Central memory CD8-positive, alpha-beta T cell (primary cell): ENCODE measurements around the gene SHISA6.

Experiments
- ATAC-seq: fragments of 150-1000 bp; cut with Tn5 transposase; replicated peaks from 2 replicates; pipeline ENCODE4 v1.10.0; 2022; ENCODE audit warnings: mild to moderate bottlenecking, moderate FRiP score, moderate number of reproducible peaks; ENCODE audit not compliant: poor library complexity, severe bottlenecking; ENCODE audit errors: extremely low read depth
- DNase-seq, 2 donors: peaks; one replicate each; pipeline ENCODE4 v3.0.0; 2021; ENCODE audit warnings: low spot score in 2 of 2
- H3K27ac Mint-ChIP-seq: one replicate; pipeline ENCODE4 v1.8.0; 2022; ENCODE audit warnings: low read depth, mild to moderate bottlenecking, moderate library complexity, mixed read lengths
- H3K27me3 Mint-ChIP-seq: one replicate; pipeline ENCODE4 v1.8.0; 2022; ENCODE audit warnings: mixed read lengths
- H3K36me3 Mint-ChIP-seq: one replicate; pipeline ENCODE4 v1.8.0; 2022; ENCODE audit warnings: mild to moderate bottlenecking, moderate library complexity, mixed read lengths; ENCODE audit not compliant: insufficient read depth
- H3K4me1 Mint-ChIP-seq: one replicate; pipeline ENCODE4 v1.8.0; 2022; ENCODE audit warnings: mixed read lengths
- H3K4me3 Mint-ChIP-seq: one replicate; pipeline ENCODE4 v1.8.0; 2022; ENCODE audit warnings: mild to moderate bottlenecking, moderate library complexity, mixed read lengths
- H3K9me3 Mint-ChIP-seq: one replicate; pipeline ENCODE4 v1.8.0; 2022; ENCODE audit warnings: mixed read lengths

Gene SHISA6

GRCh38 chr17:11561702-11562101 is 320.7 kb downstream of the SHISA6 start:
- ATAC-seq = no peak
- Mint-ChIP-seq H3K9me3 (peaks cover 5% of the 10 kb centered on the region), H3K27ac (no peak overlapping the region), H3K4me3 (no peak overlapping the region), H3K27me3 (no peaks in the 10 kb centered on the region), H3K4me1 (no peaks in the 10 kb centered on the region), H3K36me3 (no peaks in the 10 kb centered on the region)
- no peak for DNase-seq

GRCh38 chr17:11564589-11565380 is 323.8 kb downstream of the SHISA6 start:
- H3K9me3 Mint-ChIP-seq = peaks cover 5% of the 10 kb centered on the region
- DNase-seq (no peak), ATAC-seq (no peak)
- no peaks in the 10 kb centered on the region for H3K27me3 Mint-ChIP-seq
- no peaks in the 10 kb centered on the region for H3K36me3 Mint-ChIP-seq
- H3K27ac Mint-ChIP-seq = no peak overlapping the region
- H3K4me1 Mint-ChIP-seq = no peaks in the 10 kb centered on the region
- no peak overlapping the region for H3K4me3 Mint-ChIP-seq

- no peaks in the 10 kb centered on the region for H3K36me3 Mint-ChIP-seq
- no peak overlapping the region for H3K4me3 Mint-ChIP-seq
- no peak for DNase-seq
- H3K27ac Mint-ChIP-seq = no peak overlapping the region
- ATAC-seq = no peak
- peaks cover 5% of the 10 kb centered on the region for H3K9me3 Mint-ChIP-seq
- H3K4me1 Mint-ChIP-seq = no peaks in the 10 kb centered on the region
- H3K27me3 Mint-ChIP-seq = no peaks in the 10 kb centered on the region
Observed at GRCh38 chr17:11565591-11565990, 324.6 kb downstream of the SHISA6 start.

- Mint-ChIP-seq H3K36me3 (no peaks in the 10 kb centered on the region), H3K27ac (no peak overlapping the region), H3K9me3 (peaks cover 5% of the 10 kb centered on the region), H3K4me1 (no peaks in the 10 kb centered on the region), H3K4me3 (no peak overlapping the region), H3K27me3 (no peaks in the 10 kb centered on the region)
- ATAC-seq (no peak), DNase-seq (no peak)
Observed at GRCh38 chr17:11578998-11579397, 338.0 kb downstream of the SHISA6 start.

- no peaks in the 10 kb centered on the region for H3K4me1 Mint-ChIP-seq
- H3K9me3 Mint-ChIP-seq = no peaks in the 10 kb centered on the region
- H3K27ac Mint-ChIP-seq = no peak overlapping the region
- ATAC-seq (no peak), DNase-seq (no peak)
- H3K4me3 Mint-ChIP-seq = no peak overlapping the region
- H3K27me3 Mint-ChIP-seq = no peaks in the 10 kb centered on the region
- no peaks in the 10 kb centered on the region for H3K36me3 Mint-ChIP-seq
Observed at GRCh38 chr17:11580677-11581076, 339.7 kb downstream of the SHISA6 start.

GRCh38 chr17:11582217-11582616 is 341.2 kb downstream of the SHISA6 start:
- no peaks in the 10 kb centered on the region for H3K9me3 Mint-ChIP-seq
- no peak for ATAC-seq
- H3K27me3 Mint-ChIP-seq = no peaks in the 10 kb centered on the region
- DNase-seq = no peak
- H3K36me3 Mint-ChIP-seq = no peaks in the 10 kb centered on the region
- H3K4me3 Mint-ChIP-seq = no peak overlapping the region
- H3K27ac Mint-ChIP-seq = no peak overlapping the region
- H3K4me1 Mint-ChIP-seq = no peaks in the 10 kb centered on the region

DNA sequence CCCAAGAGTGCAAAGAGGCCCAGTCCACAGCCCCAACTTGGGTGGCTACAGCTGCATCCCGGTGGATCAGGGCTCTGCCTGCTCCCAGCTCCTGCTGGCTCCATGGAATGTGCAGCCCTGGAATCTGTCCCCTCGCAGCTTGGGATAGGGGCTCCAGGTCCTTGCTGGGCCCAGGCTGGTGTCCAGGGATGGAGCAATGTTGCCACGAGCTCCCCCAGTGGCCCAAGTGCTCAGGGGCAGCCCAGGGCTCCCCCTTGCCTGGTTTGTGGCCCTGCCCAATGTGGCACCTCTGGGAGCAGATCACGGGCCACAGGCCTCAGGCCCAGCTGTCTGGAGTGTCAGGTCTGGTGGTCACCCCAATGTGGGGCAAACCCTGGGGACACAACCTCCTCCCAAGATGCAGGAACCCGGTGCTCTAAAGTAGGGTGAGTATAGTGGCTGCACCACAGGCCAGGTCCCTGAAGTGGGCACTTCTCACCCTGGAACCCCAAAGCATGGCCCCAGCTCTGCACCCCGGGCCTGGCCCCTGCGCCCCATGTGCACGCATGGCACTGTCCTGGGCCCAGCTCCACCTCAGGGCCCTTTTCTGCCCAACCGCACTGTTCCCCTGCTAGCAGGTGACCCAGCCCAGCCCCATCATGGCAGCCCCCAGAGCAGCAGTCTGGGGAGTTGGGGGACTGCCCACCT is 342.4 kb downstream of the SHISA6 start:
- Mint-ChIP-seq H3K4me3 (no peak overlapping the region), H3K27me3 (no peaks in the 10 kb centered on the region), H3K27ac (no peak overlapping the region), H3K9me3 (no peaks in the 10 kb centered on the region), H3K36me3 (no peaks in the 10 kb centered on the region), H3K4me1 (no peaks in the 10 kb centered on the region)
- ATAC-seq (no peak), DNase-seq (no peak)

- ATAC-seq (no peak), DNase-seq (no peak)
- Mint-ChIP-seq H3K36me3 (no peaks in the 10 kb centered on the region), H3K4me1 (no peaks in the 10 kb centered on the region), H3K27ac (no peak overlapping the region), H3K4me3 (no peak overlapping the region), H3K9me3 (peaks cover 8% of the 10 kb centered on the region), H3K27me3 (no peaks in the 10 kb centered on the region)
Observed at GRCh38 chr17:11589716-11590115, 348.7 kb downstream of the SHISA6 start.

GRCh38 chr17:11598274-11599221 is 357.5 kb downstream of the SHISA6 start, which contains the start of gene DNAH9:
Gene DNAH9, plus strand, starts transcription at chr17:11598470. Its CDS starts 29 bp downstream, at chr17:11598499.
- ATAC-seq = no peak
- Mint-ChIP-seq H3K36me3 (no peaks in the 10 kb centered on the region), H3K4me1 (no peaks in the 10 kb centered on the region), H3K27me3 (no peaks in the 10 kb centered on the region), H3K27ac (no peak within 1 kb of the TSS), H3K9me3 (no peaks in the 10 kb centered on the region), H3K4me3 (no peak within 1 kb of the TSS)
- no peak for DNase-seq

- no peak overlapping the region for H3K4me3 Mint-ChIP-seq
- no peak for ATAC-seq
- H3K27ac Mint-ChIP-seq = no peak overlapping the region
- H3K27me3 Mint-ChIP-seq = no peaks in the 10 kb centered on the region
- no peaks in the 10 kb centered on the region for H3K4me1 Mint-ChIP-seq
- no peak for DNase-seq
- no peaks in the 10 kb centered on the region for H3K9me3 Mint-ChIP-seq
- no peaks in the 10 kb centered on the region for H3K36me3 Mint-ChIP-seq
Observed at GRCh38 chr17:11601661-11602060, 360.6 kb downstream of the SHISA6 start.

- Mint-ChIP-seq H3K4me3 (no peak overlapping the region), H3K27me3 (no peaks in the 10 kb centered on the region), H3K27ac (no peak overlapping the region), H3K4me1 (no peaks in the 10 kb centered on the region), H3K36me3 (no peaks in the 10 kb centered on the region), H3K9me3 (peaks cover 6% of the 10 kb centered on the region)
- ATAC-seq (no peak), DNase-seq (no peak)
Observed at GRCh38 chr17:11608396-11608795, 367.4 kb downstream of the SHISA6 start.

DNA sequence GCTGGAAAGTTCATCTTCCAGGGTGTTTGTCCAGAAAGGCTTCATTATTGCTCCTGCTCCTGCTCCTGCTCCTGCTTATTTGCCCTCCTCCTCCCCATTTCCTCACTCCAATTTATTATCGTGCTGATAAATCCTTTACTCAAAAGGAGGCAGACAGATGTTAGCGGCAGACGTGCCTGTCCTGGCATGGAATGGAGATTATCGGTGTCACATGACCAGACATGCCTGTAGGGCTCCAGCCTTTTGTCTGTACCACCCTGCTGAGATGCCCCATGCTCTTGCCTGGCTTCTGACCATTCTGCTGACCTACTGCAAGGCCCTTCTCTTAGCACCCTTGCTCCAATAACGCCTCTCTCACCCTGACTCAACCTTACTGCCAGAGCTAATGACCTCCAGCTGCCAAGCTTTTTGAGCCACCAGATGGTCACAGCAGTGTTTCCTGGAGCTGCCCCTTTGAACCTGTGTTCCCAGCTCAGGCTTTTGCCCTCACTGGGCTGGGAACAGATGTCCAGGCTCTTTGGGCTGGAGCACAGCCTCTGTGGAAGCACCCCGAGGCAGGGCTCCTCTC is 370.1 kb downstream of the SHISA6 start:
- Mint-ChIP-seq H3K9me3 (peaks cover 6% of the 10 kb centered on the region), H3K27me3 (no peaks in the 10 kb centered on the region), H3K4me1 (no peaks in the 10 kb centered on the region), H3K27ac (no peak overlapping the region), H3K4me3 (no peak overlapping the region), H3K36me3 (no peaks in the 10 kb centered on the region)
- DNase-seq (no peak), ATAC-seq (no peak)
